ENCODE data around the gene UAP1L1.

UAP1L1 gene

GRCh38 chr9:137103206-137103999, 26.1 kb downstream of the UAP1L1 start:
- Histone ChIP-seq H3K9me2 (replicated peaks; ENCODE audit: insufficient read depth, low read length) (no peaks in the 10 kb centered on the region), H3K79me2 (ENCODE audit: insufficient read depth, low read length) (no peaks in the 10 kb centered on the region), H3K27ac (ENCODE audit: low read depth, low read length) (no peak overlapping the region), H3K4me3 (ENCODE audit: insufficient read depth, low read length, poor library complexity, severe bottlenecking) (no peak overlapping the region), H2AFZ (ENCODE audit: low read depth, low read length, severe bottlenecking) (no peak overlapping the region), H3K36me3 (ENCODE audit: low read length) (peaks cover 31% of the 10 kb centered on the region), H3K27me3 (ENCODE audit: low read length) (no peaks in the 10 kb centered on the region), H3F3A (ENCODE audit: insufficient read depth) (no peaks in the 10 kb centered on the region), H3K9ac (ENCODE audit: low read length) (no peak overlapping the region), H3K9me3 (ENCODE audit: insufficient read depth, low read length) (peaks cover 23% of the 10 kb centered on the region; the same call in 1 of the 2 replicates), H3K4me2 (ENCODE audit: low read depth, low read length, poor library complexity, severe bottlenecking) (no peak overlapping the region), H4K20me1 (ENCODE audit: low read depth, low read length) (no peaks in the 10 kb centered on the region)
- TF ChIP-seq CTCF (IDR thresholded peaks at IDR 0.05; ENCODE audit: insufficient read depth, low read length, poor library complexity, severe bottlenecking), result no peak
- no peak for TF ChIP-seq EZH2phosphoT487 (conservative IDR thresholded peaks at IDR 0.05; ENCODE audit: low read length)

- no peak for TF ChIP-seq CTCF (IDR thresholded peaks at IDR 0.05; ENCODE audit: insufficient read depth, low read length, poor library complexity, severe bottlenecking)
- TF ChIP-seq EZH2phosphoT487 (conservative IDR thresholded peaks at IDR 0.05; ENCODE audit: low read length), result no peak
- no peaks in the 10 kb centered on the region for H3K9me2 ChIP-seq (replicated peaks; ENCODE audit: insufficient read depth, low read length)
- no peak overlapping the region for H3K9ac ChIP-seq (ENCODE audit: low read length)
- H3K27me3 ChIP-seq (ENCODE audit: low read length), result no peaks in the 10 kb centered on the region
- H3K4me2 ChIP-seq (ENCODE audit: low read depth, low read length, poor library complexity, severe bottlenecking), result no peak overlapping the region
- no peak overlapping the region for H3K4me3 ChIP-seq (ENCODE audit: insufficient read depth, low read length, poor library complexity, severe bottlenecking)
- H3F3A ChIP-seq (ENCODE audit: insufficient read depth), result no peaks in the 10 kb centered on the region
- H3K79me2 ChIP-seq (ENCODE audit: insufficient read depth, low read length), result no peaks in the 10 kb centered on the region
- H3K9me3 ChIP-seq (ENCODE audit: insufficient read depth, low read length), result peaks cover 23% of the 10 kb centered on the region; the same call in 1 of the 2 replicates
- no peak overlapping the region for H3K27ac ChIP-seq (ENCODE audit: low read depth, low read length)
- H3K36me3 ChIP-seq (ENCODE audit: low read length), result peaks cover 28% of the 10 kb centered on the region
- no peaks in the 10 kb centered on the region for H4K20me1 ChIP-seq (ENCODE audit: low read depth, low read length)
- no peak overlapping the region for H2AFZ ChIP-seq (ENCODE audit: low read depth, low read length, severe bottlenecking)
Observed at GRCh38 chr9:137105814-137106661, 28.7 kb downstream of the UAP1L1 start.

- Histone ChIP-seq H3K4me2 (ENCODE audit: low read depth, low read length, poor library complexity, severe bottlenecking) (no peak overlapping the region), H3F3A (ENCODE audit: insufficient read depth) (no peaks in the 10 kb centered on the region), H3K9me3 (ENCODE audit: insufficient read depth, low read length) (peaks cover 17% of the 10 kb centered on the region; the same call in 1 of the 2 replicates), H3K79me2 (ENCODE audit: insufficient read depth, low read length) (no peaks in the 10 kb centered on the region), H3K27ac (ENCODE audit: low read depth, low read length) (no peak overlapping the region), H3K27me3 (ENCODE audit: low read length) (no peaks in the 10 kb centered on the region), H4K20me1 (ENCODE audit: low read depth, low read length) (no peaks in the 10 kb centered on the region), H3K4me3 (ENCODE audit: insufficient read depth, low read length, poor library complexity, severe bottlenecking) (no peak overlapping the region), H3K9ac (ENCODE audit: low read length) (no peak overlapping the region), H3K9me2 (replicated peaks; ENCODE audit: insufficient read depth, low read length) (no peaks in the 10 kb centered on the region), H2AFZ (ENCODE audit: low read depth, low read length, severe bottlenecking) (no peak overlapping the region), H3K36me3 (ENCODE audit: low read length) (peaks cover 21% of the 10 kb centered on the region)
- no peak for TF ChIP-seq EZH2phosphoT487 (conservative IDR thresholded peaks at IDR 0.05; ENCODE audit: low read length)
- no peak for TF ChIP-seq CTCF (IDR thresholded peaks at IDR 0.05; ENCODE audit: insufficient read depth, low read length, poor library complexity, severe bottlenecking)
Observed at GRCh38 chr9:137106662-137107250, 29.4 kb downstream of the UAP1L1 start.

Data from SU-DHL-6 (cell line).